ENCODE results near the gene USP6.
"Not testable (repeated sequence)": the region's sequence is repeated elsewhere in the genome, so short reads cannot be mapped to it uniquely, and the experiment has no call there.

GRCh38 chr17:5138198-5138544 is 22.3 kb downstream of the USP6 start:
- TF ChIP-seq NFE2L1 (CRISPR knock-in tag; IDR thresholded peaks at IDR 0.05; ENCODE audit: borderline replicate concordance); ETS1 (CRISPR knock-in tag; IDR thresholded peaks at IDR 0.05); POLR2AphosphoS2 (IDR thresholded peaks at IDR 0.05; ENCODE audit: low read depth, low read length); ZNF335 (CRISPR knock-in tag; IDR thresholded peaks at IDR 0.05); HBP1 (CRISPR knock-in tag; IDR thresholded peaks at IDR 0.05; ENCODE audit: low read depth); DNMT1 (CRISPR knock-in tag; IDR thresholded peaks at IDR 0.05); CTCF (CRISPR knock-in tag; IDR thresholded peaks at IDR 0.05); FOXP4 (CRISPR knock-in tag; IDR thresholded peaks at IDR 0.05); ZSCAN12 (CRISPR knock-in tag; IDR thresholded peaks at IDR 0.05): not testable (repeated sequence)

Measured in HepG2 (cell line).